ENCODE results near the gene SGTA. TPM values are rescaled to one million over a fixed set of nuclear protein-coding genes. Genes with fewer than 3 reads are reported as not detected.

The SGTA gene
- total and polyA plus RNA-seq, 9 of the 15 experiments (the other 6 are each of a cell fraction or from before 2014, with no cell fraction given) = 1.4 to 110 (median 49.9) TPM

DNA sequence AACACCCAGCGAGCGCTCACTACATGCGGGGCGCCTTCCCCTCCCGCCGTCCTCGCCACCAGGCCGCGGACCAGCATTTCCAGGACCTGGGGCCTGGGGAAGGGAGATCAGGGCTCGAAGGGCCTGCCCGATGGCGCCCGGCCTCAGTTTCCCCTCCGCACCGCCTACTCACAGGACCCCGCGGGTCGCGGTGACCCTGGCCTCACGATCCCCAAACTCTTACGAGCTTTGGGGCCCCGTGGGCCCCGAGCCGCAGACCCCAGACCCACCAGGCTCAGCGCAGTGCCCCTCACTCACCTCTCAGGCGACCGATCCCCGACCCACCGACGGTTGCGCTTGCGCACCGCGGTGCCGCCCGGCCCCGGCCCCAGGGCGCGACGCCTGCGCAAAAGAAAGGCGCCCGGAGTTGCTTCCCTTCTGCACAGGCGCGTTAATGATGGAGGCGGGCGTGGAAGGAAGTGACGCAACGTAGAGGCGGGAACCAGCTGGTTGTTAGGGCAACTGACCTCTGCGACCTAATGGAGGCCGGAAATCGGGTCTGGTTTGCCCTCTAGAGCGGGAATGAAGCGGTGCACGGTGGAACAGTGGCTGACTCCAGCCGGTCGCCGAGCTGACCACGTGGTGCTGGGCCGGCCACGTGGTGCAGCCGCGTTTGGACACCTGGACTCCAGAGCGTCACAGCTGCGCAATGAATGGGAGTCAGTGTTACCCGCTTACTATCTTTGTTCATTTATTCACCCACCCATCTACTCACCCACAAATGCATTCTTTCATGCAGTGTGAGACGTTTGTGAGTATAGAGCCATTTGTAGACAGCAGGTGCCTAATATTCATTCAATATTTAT lies at the start of gene SGTA (continued):
- TF ChIP-seq SMAD3 (CRISPR knock-in tag; conservative IDR thresholded peaks at IDR 0.05) (0 out of 2 replicates have a peak, but pooled peaks have one; percentile 9), STAT5B (CRISPR knock-in tag; IDR thresholded peaks at IDR 0.05) (no peak), ZNF717 (CRISPR knock-in tag; IDR thresholded peaks at IDR 0.05) (no peak), NR3C1 (CRISPR knock-in tag; IDR thresholded peaks at IDR 0.05) (peak; percentile 97), FOXM1 (IDR thresholded peaks at IDR 0.05; ENCODE audit: low read depth) (no peak), FOXM1 (CRISPR knock-in tag; IDR thresholded peaks at IDR 0.05; ENCODE audit: low read depth) (peak; percentile 90; the same call in 1 of the 2 replicates), HDGF (IDR thresholded peaks at IDR 0.05) (no peak), ZNF431 (CRISPR knock-in tag; IDR thresholded peaks at IDR 0.05) (peak; percentile 97), FOXK2 (conservative IDR thresholded peaks at IDR 0.05 in 1 of 2, IDR thresholded peaks at IDR 0.05 in 1 of 2; ENCODE audit: low read depth in 2 of 2) (peak; percentile 67 to 84; a peak in 3 of 4 replicates)
- TF ChIP-seq, protein P1, sequence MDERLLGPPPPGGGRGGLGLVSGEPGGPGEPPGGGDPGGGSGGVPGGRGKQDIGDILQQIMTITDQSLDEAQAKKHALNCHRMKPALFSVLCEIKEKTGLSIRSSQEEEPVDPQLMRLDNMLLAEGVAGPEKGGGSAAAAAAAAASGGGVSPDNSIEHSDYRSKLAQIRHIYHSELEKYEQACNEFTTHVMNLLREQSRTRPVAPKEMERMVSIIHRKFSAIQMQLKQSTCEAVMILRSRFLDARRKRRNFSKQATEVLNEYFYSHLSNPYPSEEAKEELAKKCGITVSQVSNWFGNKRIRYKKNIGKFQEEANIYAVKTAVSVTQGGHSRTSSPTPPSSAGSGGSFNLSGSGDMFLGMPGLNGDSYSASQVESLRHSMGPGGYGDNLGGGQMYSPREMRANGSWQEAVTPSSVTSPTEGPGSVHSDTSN (CRISPR knock-in tag; IDR thresholded peaks at IDR 0.05; ENCODE audit: low read depth) = no peak
- TF ChIP-seq, protein P1 (tag; conservative IDR thresholded peaks at IDR 0.05; ENCODE audit: low read depth) = no peak; the same call in 1 of the 2 replicates
- TF ChIP-seq, protein P2, sequence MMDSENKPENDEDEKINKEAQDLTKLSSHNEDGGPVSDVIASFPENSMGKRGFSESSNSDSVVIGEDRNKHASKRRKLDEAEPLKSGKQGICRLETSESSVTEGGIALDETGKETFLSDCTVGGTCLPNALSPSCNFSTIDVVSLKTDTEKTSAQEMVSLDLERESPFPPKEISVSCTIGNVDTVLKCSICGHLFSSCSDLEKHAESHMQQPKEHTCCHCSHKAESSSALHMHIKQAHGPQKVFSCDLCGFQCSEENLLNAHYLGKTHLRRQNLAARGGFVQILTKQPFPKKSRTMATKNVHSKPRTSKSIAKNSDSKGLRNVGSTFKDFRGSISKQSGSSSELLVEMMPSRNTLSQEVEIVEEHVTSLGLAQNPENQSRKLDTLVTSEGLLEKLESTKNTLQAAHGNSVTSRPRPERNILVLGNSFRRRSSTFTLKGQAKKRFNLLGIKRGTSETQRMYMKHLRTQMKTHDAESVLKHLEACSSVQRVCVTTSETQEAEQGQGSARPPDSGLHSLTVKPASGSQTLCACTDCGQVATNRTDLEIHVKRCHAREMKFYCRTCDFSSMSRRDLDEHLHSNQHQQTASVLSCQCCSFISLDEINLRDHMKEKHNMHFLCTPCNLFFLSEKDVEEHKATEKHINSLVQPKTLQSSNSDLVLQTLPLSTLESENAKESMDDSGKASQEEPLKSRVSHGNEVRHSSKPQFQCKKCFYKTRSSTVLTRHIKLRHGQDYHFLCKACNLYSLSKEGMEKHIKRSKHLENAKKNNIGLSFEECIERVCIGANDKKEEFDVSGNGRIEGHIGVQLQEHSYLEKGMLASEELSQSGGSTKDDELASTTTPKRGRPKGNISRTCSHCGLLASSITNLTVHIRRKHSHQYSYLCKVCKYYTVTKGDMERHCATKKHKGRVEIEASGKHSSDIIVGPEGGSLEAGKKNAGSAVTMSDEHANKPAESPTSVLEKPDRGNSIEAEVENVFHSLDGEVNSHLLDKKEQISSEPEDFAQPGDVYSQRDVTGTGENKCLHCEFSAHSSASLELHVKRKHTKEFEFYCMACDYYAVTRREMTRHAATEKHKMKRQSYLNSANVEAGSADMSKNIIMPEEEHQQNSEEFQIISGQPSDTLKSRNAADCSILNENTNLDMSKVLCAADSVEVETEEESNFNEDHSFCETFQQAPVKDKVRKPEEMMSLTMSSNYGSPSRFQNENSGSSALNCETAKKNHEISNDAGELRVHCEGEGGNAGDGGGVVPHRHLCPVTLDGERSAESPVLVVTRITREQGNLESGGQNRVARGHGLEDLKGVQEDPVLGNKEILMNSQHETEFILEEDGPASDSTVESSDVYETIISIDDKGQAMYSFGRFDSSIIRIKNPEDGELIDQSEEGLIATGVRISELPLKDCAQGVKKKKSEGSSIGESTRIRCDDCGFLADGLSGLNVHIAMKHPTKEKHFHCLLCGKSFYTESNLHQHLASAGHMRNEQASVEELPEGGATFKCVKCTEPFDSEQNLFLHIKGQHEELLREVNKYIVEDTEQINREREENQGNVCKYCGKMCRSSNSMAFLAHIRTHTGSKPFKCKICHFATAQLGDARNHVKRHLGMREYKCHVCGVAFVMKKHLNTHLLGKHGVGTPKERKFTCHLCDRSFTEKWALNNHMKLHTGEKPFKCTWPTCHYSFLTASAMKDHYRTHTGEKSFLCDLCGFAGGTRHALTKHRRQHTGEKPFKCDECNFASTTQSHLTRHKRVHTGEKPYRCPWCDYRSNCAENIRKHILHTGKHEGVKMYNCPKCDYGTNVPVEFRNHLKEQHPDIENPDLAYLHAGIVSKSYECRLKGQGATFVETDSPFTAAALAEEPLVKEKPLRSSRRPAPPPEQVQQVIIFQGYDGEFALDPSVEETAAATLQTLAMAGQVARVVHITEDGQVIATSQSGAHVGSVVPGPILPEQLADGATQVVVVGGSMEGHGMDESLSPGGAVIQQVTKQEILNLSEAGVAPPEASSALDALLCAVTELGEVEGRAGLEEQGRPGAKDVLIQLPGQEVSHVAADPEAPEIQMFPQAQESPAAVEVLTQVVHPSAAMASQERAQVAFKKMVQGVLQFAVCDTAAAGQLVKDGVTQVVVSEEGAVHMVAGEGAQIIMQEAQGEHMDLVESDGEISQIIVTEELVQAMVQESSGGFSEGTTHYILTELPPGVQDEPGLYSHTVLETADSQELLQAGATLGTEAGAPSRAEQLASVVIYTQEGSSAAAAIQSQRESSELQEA (IDR thresholded peaks at IDR 0.05; ENCODE audit: low read depth) = no peak
- TF ChIP-seq, protein P3, sequence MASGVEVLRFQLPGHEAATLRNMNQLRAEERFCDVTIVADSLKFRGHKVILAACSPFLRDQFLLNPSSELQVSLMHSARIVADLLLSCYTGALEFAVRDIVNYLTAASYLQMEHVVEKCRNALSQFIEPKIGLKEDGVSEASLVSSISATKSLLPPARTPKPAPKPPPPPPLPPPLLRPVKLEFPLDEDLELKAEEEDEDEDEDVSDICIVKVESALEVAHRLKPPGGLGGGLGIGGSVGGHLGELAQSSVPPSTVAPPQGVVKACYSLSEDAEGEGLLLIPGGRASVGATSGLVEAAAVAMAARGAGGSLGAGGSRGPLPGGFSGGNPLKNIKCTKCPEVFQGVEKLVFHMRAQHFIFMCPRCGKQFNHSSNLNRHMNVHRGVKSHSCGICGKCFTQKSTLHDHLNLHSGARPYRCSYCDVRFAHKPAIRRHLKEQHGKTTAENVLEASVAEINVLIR (CRISPR knock-in tag; IDR thresholded peaks at IDR 0.05) = peak; percentile 93

All from K562 (cell line).